ENCODE measurements around the gene CDKAL1. TPM values are rescaled to one million over a fixed set of nuclear protein-coding genes. Genes with fewer than 3 reads are reported as not detected.
"Not testable (repeated sequence)": the region's sequence is repeated elsewhere in the genome, so short reads cannot be mapped to it uniquely, and the experiment has no call there.

Gene CDKAL1
- total and polyA plus RNA-seq, 2 of the 13 experiments (the other 11 are each of a cell fraction or from before 2014, with no cell fraction given) = 9.5 to 27.7 TPM

DNA sequence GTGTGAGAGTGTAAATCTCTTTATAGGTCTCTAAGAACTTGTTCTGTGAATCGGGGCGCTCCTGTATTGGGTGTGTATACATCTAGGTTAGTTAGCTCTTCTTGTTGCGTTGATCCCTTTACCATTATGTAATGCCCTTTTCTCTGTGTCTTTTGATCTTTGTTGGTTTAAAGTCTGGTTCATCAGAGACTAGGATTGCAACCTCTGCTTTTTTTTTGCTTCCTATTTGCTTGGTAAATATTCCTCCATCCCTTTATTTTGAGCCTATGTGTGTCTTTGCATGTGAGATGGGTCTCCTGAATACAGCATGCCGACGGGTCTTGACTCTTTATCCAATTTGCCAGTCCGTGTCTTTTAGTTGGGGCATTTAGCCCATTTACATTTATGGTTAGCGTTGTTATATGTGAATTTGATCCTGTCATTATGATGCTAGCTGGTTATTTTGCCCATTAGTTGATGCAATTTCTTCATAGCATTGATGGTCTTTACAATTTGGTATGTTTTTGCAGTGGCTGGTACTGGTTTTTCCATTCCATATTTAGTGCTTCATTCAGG, 60.1 kb downstream of the CDKAL1 start (continued):
- TF ChIP-seq, protein P1, sequence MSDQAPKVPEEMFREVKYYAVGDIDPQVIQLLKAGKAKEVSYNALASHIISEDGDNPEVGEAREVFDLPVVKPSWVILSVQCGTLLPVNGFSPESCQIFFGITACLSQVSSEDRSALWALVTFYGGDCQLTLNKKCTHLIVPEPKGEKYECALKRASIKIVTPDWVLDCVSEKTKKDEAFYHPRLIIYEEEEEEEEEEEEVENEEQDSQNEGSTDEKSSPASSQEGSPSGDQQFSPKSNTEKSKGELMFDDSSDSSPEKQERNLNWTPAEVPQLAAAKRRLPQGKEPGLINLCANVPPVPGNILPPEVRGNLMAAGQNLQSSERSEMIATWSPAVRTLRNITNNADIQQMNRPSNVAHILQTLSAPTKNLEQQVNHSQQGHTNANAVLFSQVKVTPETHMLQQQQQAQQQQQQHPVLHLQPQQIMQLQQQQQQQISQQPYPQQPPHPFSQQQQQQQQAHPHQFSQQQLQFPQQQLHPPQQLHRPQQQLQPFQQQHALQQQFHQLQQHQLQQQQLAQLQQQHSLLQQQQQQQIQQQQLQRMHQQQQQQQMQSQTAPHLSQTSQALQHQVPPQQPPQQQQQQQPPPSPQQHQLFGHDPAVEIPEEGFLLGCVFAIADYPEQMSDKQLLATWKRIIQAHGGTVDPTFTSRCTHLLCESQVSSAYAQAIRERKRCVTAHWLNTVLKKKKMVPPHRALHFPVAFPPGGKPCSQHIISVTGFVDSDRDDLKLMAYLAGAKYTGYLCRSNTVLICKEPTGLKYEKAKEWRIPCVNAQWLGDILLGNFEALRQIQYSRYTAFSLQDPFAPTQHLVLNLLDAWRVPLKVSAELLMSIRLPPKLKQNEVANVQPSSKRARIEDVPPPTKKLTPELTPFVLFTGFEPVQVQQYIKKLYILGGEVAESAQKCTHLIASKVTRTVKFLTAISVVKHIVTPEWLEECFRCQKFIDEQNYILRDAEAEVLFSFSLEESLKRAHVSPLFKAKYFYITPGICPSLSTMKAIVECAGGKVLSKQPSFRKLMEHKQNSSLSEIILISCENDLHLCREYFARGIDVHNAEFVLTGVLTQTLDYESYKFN (CRISPR knock-in tag; conservative IDR thresholded peaks at IDR 0.05) = peak; percentile 76
- TF ChIP-seq MED1 (CRISPR knock-in tag; IDR thresholded peaks at IDR 0.05) (peak; percentile 62), TEAD3 (CRISPR knock-in tag; optimal IDR thresholded peaks at IDR 0.05; ENCODE audit: borderline replicate concordance) (peak; percentile 24), FOXA1 (CRISPR knock-in tag; IDR thresholded peaks at IDR 0.05) (peak; percentile 78), SOX6 (CRISPR knock-in tag; IDR thresholded peaks at IDR 0.05) (peak; percentile 90), PHF21A (CRISPR knock-in tag; IDR thresholded peaks at IDR 0.05) (peak; percentile 57; the same call in 1 of the 2 replicates), ZNF644 (CRISPR knock-in tag; IDR thresholded peaks at IDR 0.05; ENCODE audit: low read depth) (peak; percentile 81), ATF4 (CRISPR knock-in tag; IDR thresholded peaks at IDR 0.05) (peak in 1 of 2 experiments; percentile 84; a peak in 2 of 4 replicates), FOXO1 (CRISPR knock-in tag; IDR thresholded peaks at IDR 0.05) (peak; percentile 69), ETV5 (CRISPR knock-in tag; IDR thresholded peaks at IDR 0.05; ENCODE audit: borderline replicate concordance) (peak; percentile 26; the same call in 1 of the 2 replicates), FOXK1 (CRISPR knock-in tag; IDR thresholded peaks at IDR 0.05; ENCODE audit: borderline replicate concordance, low read depth) (peak; percentile 77), TBX2 (CRISPR knock-in tag; IDR thresholded peaks at IDR 0.05; ENCODE audit: borderline replicate concordance) (peak; percentile 57; the same call in 1 of the 2 replicates), ARNTL (CRISPR knock-in tag; IDR thresholded peaks at IDR 0.05) (0 out of 2 replicates have a peak, but pooled peaks have one; percentile 50), ZKSCAN8 (CRISPR knock-in tag; IDR thresholded peaks at IDR 0.05; ENCODE audit: borderline replicate concordance) (peak; percentile 76; the same call in 1 of the 2 replicates), SNAI1 (CRISPR knock-in tag; IDR thresholded peaks at IDR 0.05; ENCODE audit: borderline replicate concordance) (0 out of 2 replicates have a peak, but pooled peaks have one; percentile 45), HOXA9 (CRISPR knock-in tag; IDR thresholded peaks at IDR 0.05; ENCODE audit: borderline replicate concordance) (peak; percentile 26; the same call in 1 of the 2 replicates), MAFK (conservative IDR thresholded peaks at IDR 0.05 in 1 of 2, IDR thresholded peaks at IDR 0.05 in 1 of 2; ENCODE audit: low read length in 2 of 2) (peak; percentile 39 to 59), HOXA5 (CRISPR knock-in tag; IDR thresholded peaks at IDR 0.05) (peak; percentile 68; the same call in 1 of the 2 replicates)
- not testable (repeated sequence) for TF ChIP-seq FOXA1, SOX6 (IDR thresholded peaks at IDR 0.05)
- TF ChIP-seq, protein P2, sequence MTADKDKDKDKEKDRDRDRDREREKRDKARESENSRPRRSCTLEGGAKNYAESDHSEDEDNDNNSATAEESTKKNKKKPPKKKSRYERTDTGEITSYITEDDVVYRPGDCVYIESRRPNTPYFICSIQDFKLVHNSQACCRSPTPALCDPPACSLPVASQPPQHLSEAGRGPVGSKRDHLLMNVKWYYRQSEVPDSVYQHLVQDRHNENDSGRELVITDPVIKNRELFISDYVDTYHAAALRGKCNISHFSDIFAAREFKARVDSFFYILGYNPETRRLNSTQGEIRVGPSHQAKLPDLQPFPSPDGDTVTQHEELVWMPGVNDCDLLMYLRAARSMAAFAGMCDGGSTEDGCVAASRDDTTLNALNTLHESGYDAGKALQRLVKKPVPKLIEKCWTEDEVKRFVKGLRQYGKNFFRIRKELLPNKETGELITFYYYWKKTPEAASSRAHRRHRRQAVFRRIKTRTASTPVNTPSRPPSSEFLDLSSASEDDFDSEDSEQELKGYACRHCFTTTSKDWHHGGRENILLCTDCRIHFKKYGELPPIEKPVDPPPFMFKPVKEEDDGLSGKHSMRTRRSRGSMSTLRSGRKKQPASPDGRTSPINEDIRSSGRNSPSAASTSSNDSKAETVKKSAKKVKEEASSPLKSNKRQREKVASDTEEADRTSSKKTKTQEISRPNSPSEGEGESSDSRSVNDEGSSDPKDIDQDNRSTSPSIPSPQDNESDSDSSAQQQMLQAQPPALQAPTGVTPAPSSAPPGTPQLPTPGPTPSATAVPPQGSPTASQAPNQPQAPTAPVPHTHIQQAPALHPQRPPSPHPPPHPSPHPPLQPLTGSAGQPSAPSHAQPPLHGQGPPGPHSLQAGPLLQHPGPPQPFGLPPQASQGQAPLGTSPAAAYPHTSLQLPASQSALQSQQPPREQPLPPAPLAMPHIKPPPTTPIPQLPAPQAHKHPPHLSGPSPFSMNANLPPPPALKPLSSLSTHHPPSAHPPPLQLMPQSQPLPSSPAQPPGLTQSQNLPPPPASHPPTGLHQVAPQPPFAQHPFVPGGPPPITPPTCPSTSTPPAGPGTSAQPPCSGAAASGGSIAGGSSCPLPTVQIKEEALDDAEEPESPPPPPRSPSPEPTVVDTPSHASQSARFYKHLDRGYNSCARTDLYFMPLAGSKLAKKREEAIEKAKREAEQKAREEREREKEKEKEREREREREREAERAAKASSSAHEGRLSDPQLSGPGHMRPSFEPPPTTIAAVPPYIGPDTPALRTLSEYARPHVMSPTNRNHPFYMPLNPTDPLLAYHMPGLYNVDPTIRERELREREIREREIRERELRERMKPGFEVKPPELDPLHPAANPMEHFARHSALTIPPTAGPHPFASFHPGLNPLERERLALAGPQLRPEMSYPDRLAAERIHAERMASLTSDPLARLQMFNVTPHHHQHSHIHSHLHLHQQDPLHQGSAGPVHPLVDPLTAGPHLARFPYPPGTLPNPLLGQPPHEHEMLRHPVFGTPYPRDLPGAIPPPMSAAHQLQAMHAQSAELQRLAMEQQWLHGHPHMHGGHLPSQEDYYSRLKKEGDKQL (CRISPR knock-in tag; IDR thresholded peaks at IDR 0.05; ENCODE audit: low read depth) = peak; percentile 64
